Measurements from ENCODE around the gene IDH3B. TPM values are rescaled to one million over a fixed set of nuclear protein-coding genes. Genes with fewer than 3 reads are reported as not detected.

The IDH3B gene
- total and polyA plus RNA-seq, 5 donors: 146 to 166 (median 152) TPM

GRCh38 chr20:2640260-2640659 lies 23.8 kb downstream of the IDH3B start:
- Histone ChIP-seq H3K9me3 (ENCODE audit: control insufficient read depth, low read length) (no peaks in the 10 kb centered on the region), H3K4me1 (ENCODE audit: control insufficient read depth, insufficient read depth, low read length) (no peaks in the 10 kb centered on the region), H3K27ac (ENCODE audit: low read length) (no peak overlapping the region), H3K4me3 (ENCODE audit: low read length) (no peak overlapping the region), H3K27me3 (ENCODE audit: control insufficient read depth, insufficient read depth) (no peaks in the 10 kb centered on the region)
- ATAC-seq (no peak), DNase-seq (no peak)
- intact Hi-C loops (cut with DNase I): loop anchor here in 3 of 4 donors (5.0 to 10.0 kb wide), 3 partner anchors 105 to 115 kb away; partner anchors contain the start of gene TMC2 (in 1 of the 3)
- WGBS: 61% methylated on average over 1 of the region's 1 CpG

GRCh38 chr20:2637246-2637645 lies 26.8 kb downstream of the IDH3B start:
- no peak for ATAC-seq
- Histone ChIP-seq H3K4me3 (ENCODE audit: low read length) (no peak overlapping the region), H3K9me3 (ENCODE audit: control insufficient read depth, low read length) (no peaks in the 10 kb centered on the region), H3K27me3 (ENCODE audit: control insufficient read depth, insufficient read depth) (no peaks in the 10 kb centered on the region), H3K4me1 (ENCODE audit: control insufficient read depth, insufficient read depth, low read length) (no peaks in the 10 kb centered on the region), H3K27ac (ENCODE audit: low read length) (no peak overlapping the region)
- intact Hi-C loops (cut with DNase I): no loop called here
- no peak for DNase-seq
- 80% methylated on average over 6 of the region's 6 CpGs for WGBS

GRCh38 chr20:2633381-2633780 lies 30.6 kb downstream of the IDH3B start:
- H3K9me3 ChIP-seq (ENCODE audit: control insufficient read depth, low read length): no peaks in the 10 kb centered on the region
- no peak for ATAC-seq
- H3K27me3 ChIP-seq (ENCODE audit: control insufficient read depth, insufficient read depth): no peaks in the 10 kb centered on the region
- WGBS: 18% methylated on average over 1 of the region's 1 CpG
- no peak overlapping the region for H3K4me3 ChIP-seq (ENCODE audit: low read length)
- no peaks in the 10 kb centered on the region for H3K4me1 ChIP-seq (ENCODE audit: control insufficient read depth, insufficient read depth, low read length)
- intact Hi-C loops (cut with DNase I): no loop called here
- DNase-seq: no peak
- H3K27ac ChIP-seq (ENCODE audit: low read length): no peak overlapping the region

GRCh38 chr20:2631228-2631627 lies 32.8 kb downstream of the IDH3B start:
- no peaks in the 10 kb centered on the region for H3K27me3 ChIP-seq (ENCODE audit: control insufficient read depth, insufficient read depth)
- intact Hi-C loops (cut with DNase I): no loop called here
- no peaks in the 10 kb centered on the region for H3K4me1 ChIP-seq (ENCODE audit: control insufficient read depth, insufficient read depth, low read length)
- WGBS: 32% methylated on average over 1 of the region's 1 CpG
- DNase-seq: no peak
- H3K27ac ChIP-seq (ENCODE audit: low read length): no peak overlapping the region
- H3K9me3 ChIP-seq (ENCODE audit: control insufficient read depth, low read length): peaks cover 1% of the 10 kb centered on the region
- H3K4me3 ChIP-seq (ENCODE audit: low read length): no peak overlapping the region
- no peak for ATAC-seq

GRCh38 chr20:2626853-2627541 lies 37.0 kb downstream of the IDH3B start:
- Histone ChIP-seq H3K4me1 (ENCODE audit: control insufficient read depth, insufficient read depth, low read length) (no peaks in the 10 kb centered on the region), H3K4me3 (ENCODE audit: low read length) (no peak overlapping the region), H3K9me3 (ENCODE audit: control insufficient read depth, low read length) (peaks cover 1% of the 10 kb centered on the region), H3K27me3 (ENCODE audit: control insufficient read depth, insufficient read depth) (no peaks in the 10 kb centered on the region), H3K27ac (ENCODE audit: low read length) (no peak overlapping the region)
- intact Hi-C loops (cut with DNase I): no loop called here
- DNase-seq (no peak), ATAC-seq (no peak)
- 71% methylated on average over 9 of the region's 9 CpGs for WGBS

- no peak overlapping the region for H3K27ac ChIP-seq (ENCODE audit: low read length)
- no peak overlapping the region for H3K4me3 ChIP-seq (ENCODE audit: low read length)
- H3K9me3 ChIP-seq (ENCODE audit: control insufficient read depth, low read length): peaks cover 1% of the 10 kb centered on the region
- H3K4me1 ChIP-seq (ENCODE audit: control insufficient read depth, insufficient read depth, low read length): no peaks in the 10 kb centered on the region
- no peak for ATAC-seq
- intact Hi-C loops (cut with DNase I): no loop called here
- H3K27me3 ChIP-seq (ENCODE audit: control insufficient read depth, insufficient read depth): no peaks in the 10 kb centered on the region
- no peak for DNase-seq
- 70% methylated on average over 2 of the region's 2 CpGs for WGBS
Observed at GRCh38 chr20:2625062-2625461, 39.0 kb downstream of the IDH3B start.

GRCh38 chr20:2624190-2624589 lies 39.8 kb downstream of the IDH3B start:
- H3K4me3 ChIP-seq (ENCODE audit: low read length): no peak overlapping the region
- WGBS: 58% methylated on average over 4 of the region's 4 CpGs
- peak; percentile 36 to 59 for ATAC-seq
- peak in 2 of 3 donors; percentile 38 to 60 for DNase-seq
- H3K27me3 ChIP-seq (ENCODE audit: control insufficient read depth, insufficient read depth): no peaks in the 10 kb centered on the region
- H3K4me1 ChIP-seq (ENCODE audit: control insufficient read depth, insufficient read depth, low read length): no peaks in the 10 kb centered on the region
- intact Hi-C loops (cut with DNase I): no loop called here
- H3K27ac ChIP-seq (ENCODE audit: low read length): no peak overlapping the region
- peaks cover 1% of the 10 kb centered on the region for H3K9me3 ChIP-seq (ENCODE audit: control insufficient read depth, low read length)

- H3K27me3 ChIP-seq (ENCODE audit: control insufficient read depth, insufficient read depth): no peaks in the 10 kb centered on the region
- 80% methylated on average over 3 of the region's 3 CpGs for WGBS
- ATAC-seq (no peak), DNase-seq (no peak)
- intact Hi-C loops (cut with DNase I): no loop called here
- H3K4me1 ChIP-seq (ENCODE audit: control insufficient read depth, insufficient read depth, low read length): no peaks in the 10 kb centered on the region
- H3K4me3 ChIP-seq (ENCODE audit: low read length): no peak overlapping the region
- no peaks in the 10 kb centered on the region for H3K9me3 ChIP-seq (ENCODE audit: control insufficient read depth, low read length)
- no peak overlapping the region for H3K27ac ChIP-seq (ENCODE audit: low read length)
Observed at GRCh38 chr20:2619961-2620595, 43.9 kb downstream of the IDH3B start.

GRCh38 chr20:2619337-2619736 lies 44.7 kb downstream of the IDH3B start:
- ATAC-seq: no peak
- Histone ChIP-seq H3K4me1 (ENCODE audit: control insufficient read depth, insufficient read depth, low read length) (no peaks in the 10 kb centered on the region), H3K27ac (ENCODE audit: low read length) (no peak overlapping the region), H3K27me3 (ENCODE audit: control insufficient read depth, insufficient read depth) (no peaks in the 10 kb centered on the region), H3K4me3 (ENCODE audit: low read length) (no peak overlapping the region), H3K9me3 (ENCODE audit: control insufficient read depth, low read length) (no peaks in the 10 kb centered on the region)
- no peak for DNase-seq
- WGBS: 70% methylated on average over 2 of the region's 2 CpGs
- intact Hi-C loops (cut with DNase I): no loop called here

GRCh38 chr20:2618815-2619214 lies 45.2 kb downstream of the IDH3B start:
- no peak for DNase-seq
- Histone ChIP-seq H3K27ac (ENCODE audit: low read length) (no peak overlapping the region), H3K9me3 (ENCODE audit: control insufficient read depth, low read length) (no peaks in the 10 kb centered on the region), H3K27me3 (ENCODE audit: control insufficient read depth, insufficient read depth) (no peaks in the 10 kb centered on the region), H3K4me3 (ENCODE audit: low read length) (no peak overlapping the region), H3K4me1 (ENCODE audit: control insufficient read depth, insufficient read depth, low read length) (no peaks in the 10 kb centered on the region)
- no peak for ATAC-seq
- 80% methylated on average over 6 of the region's 6 CpGs for WGBS
- intact Hi-C loops (cut with DNase I): no loop called here

GRCh38 chr20:2617099-2617714 lies 46.8 kb downstream of the IDH3B start:
- ATAC-seq: no peak
- WGBS: 87% methylated on average over 16 of the region's 16 CpGs
- intact Hi-C loops (cut with DNase I): no loop called here

More at GRCh38 chr20:2617099-2617714, 46.8 kb downstream of the IDH3B start:
- Histone ChIP-seq H3K4me1 (ENCODE audit: control insufficient read depth, insufficient read depth, low read length) (no peaks in the 10 kb centered on the region), H3K4me3 (ENCODE audit: low read length) (no peak overlapping the region), H3K27ac (ENCODE audit: low read length) (no peak overlapping the region), H3K27me3 (ENCODE audit: control insufficient read depth, insufficient read depth) (no peaks in the 10 kb centered on the region), H3K9me3 (ENCODE audit: control insufficient read depth, low read length) (no peaks in the 10 kb centered on the region)
- DNase-seq: no peak

Data from right cardiac atrium (tissue), 5 donors.